Measurements from ENCODE around the gene MT1A. TPM values are rescaled to one million over a fixed set of nuclear protein-coding genes. Genes with fewer than 3 reads are reported as not detected.

The MT1A gene
- total and polyA plus RNA-seq, 4 donors, result not detected

- 5% methylated on average over 37 of the region's 40 CpGs for WGBS (ENCODE audit: insufficient coverage)
- Histone ChIP-seq H3K4me3 (ENCODE audit: low read depth, low read length) (no peak overlapping the region), H3K9me3 (ENCODE audit: control insufficient read depth, insufficient read depth, low read length) (no peaks in the 10 kb centered on the region), H3K4me1 (ENCODE audit: control insufficient read depth, insufficient read depth, low read length) (peaks cover 45% of the 10 kb centered on the region), H3K36me3 (ENCODE audit: control insufficient read depth, insufficient read depth, low read length) (no peaks in the 10 kb centered on the region), H3K27me3 (ENCODE audit: control insufficient read depth, insufficient read depth, low read length) (peaks cover 97% of the 10 kb centered on the region), H3K27ac (ENCODE audit: low read depth, low read length) (no peak overlapping the region)
- no peak for DNase-seq (ENCODE audit: low read depth in 4 of 6, low spot score in 6 of 6)
Observed at GRCh38 chr16:56635441-56635967, 3.0 kb upstream of the MT1A start.

DNA sequence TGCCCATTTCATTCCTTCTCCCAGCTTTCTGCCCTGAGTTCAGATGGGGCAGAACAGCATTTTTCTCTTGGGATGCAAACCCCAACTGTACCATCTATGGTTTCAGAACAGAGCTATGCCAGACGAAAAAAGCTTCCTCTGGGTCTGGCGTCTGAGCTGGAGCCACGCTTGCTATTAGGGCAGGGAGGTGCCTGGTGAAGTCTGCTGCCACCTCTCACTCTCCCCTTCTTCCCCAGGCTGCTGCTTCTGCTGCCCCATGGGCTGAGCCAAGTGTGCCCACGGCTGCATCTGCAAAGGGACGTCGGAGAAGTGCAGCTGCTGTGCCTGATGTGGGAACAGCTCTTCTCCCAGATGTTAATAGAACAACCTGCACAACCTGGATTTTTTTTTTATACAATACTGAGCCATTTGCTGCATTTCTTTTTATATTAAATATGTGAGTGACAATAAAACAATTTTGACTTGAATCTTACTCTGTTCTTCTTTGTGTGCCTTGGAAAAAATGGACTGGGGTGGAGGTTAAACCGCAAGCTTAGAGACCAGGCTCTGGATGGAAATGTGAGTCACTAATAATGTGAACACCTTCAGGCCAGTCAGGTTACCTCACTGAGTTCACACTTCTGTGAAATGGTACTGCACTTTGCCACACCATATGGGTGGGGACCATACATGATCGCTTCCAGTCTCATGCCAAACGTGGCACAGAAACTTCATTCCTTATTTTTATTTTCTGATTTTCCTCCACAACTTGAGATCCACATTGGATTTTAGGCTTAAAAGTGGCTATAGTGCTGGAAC, 1.7 kb upstream of the MT1A start:
- WGBS (ENCODE audit: insufficient coverage), result 23% methylated on average over 6 of the region's 9 CpGs
- H3K4me3 ChIP-seq (ENCODE audit: low read depth, low read length), result no peak overlapping the region
- H3K27ac ChIP-seq (ENCODE audit: low read depth, low read length), result no peak overlapping the region
- H3K36me3 ChIP-seq (ENCODE audit: control insufficient read depth, insufficient read depth, low read length), result no peaks in the 10 kb centered on the region
- peaks cover 44% of the 10 kb centered on the region for H3K4me1 ChIP-seq (ENCODE audit: control insufficient read depth, insufficient read depth, low read length)
- peaks cover 94% of the 10 kb centered on the region for H3K27me3 ChIP-seq (ENCODE audit: control insufficient read depth, insufficient read depth, low read length)
- no peak for DNase-seq (ENCODE audit: low read depth in 4 of 6, low spot score in 6 of 6)
- H3K9me3 ChIP-seq (ENCODE audit: control insufficient read depth, insufficient read depth, low read length), result no peaks in the 10 kb centered on the region

- Histone ChIP-seq H3K36me3 (ENCODE audit: control insufficient read depth, insufficient read depth, low read length) (no peaks in the 10 kb centered on the region), H3K4me1 (ENCODE audit: control insufficient read depth, insufficient read depth, low read length) (peaks cover 36% of the 10 kb centered on the region), H3K27me3 (ENCODE audit: control insufficient read depth, insufficient read depth, low read length) (peaks cover 91% of the 10 kb centered on the region), H3K4me3 (ENCODE audit: low read depth, low read length) (no peak overlapping the region), H3K9me3 (ENCODE audit: control insufficient read depth, insufficient read depth, low read length) (no peaks in the 10 kb centered on the region), H3K27ac (ENCODE audit: low read depth, low read length) (no peak overlapping the region)
- no CpG with 5 or more reads among the region's 1 CpG for WGBS (ENCODE audit: insufficient coverage)
- DNase-seq (ENCODE audit: low read depth in 4 of 6, low spot score in 6 of 6), result no peak
Observed at GRCh38 chr16:56639045-56639444, 579 bp downstream of the MT1A start.

DNA sequence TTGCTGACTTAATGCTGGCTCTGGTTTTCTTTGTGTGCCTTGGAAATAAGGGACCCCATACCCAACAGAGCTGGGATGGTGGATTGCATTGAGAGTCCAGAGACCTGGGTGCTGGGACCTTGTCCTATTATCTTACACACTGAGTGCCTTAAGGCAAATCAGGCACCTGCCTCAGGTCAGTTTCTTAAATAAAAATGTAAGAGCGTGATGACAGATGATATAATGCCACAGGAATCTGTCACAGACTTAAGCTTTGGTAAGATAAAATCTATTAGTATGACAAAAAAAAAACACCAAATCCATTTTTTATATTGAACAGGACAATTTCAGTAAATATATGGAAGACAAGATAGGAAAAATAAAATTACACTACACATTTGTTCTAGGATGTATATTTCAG, 1.6 kb downstream of the MT1A start:
- Histone ChIP-seq H3K36me3 (ENCODE audit: control insufficient read depth, insufficient read depth, low read length) (no peaks in the 10 kb centered on the region), H3K4me3 (ENCODE audit: low read depth, low read length) (no peak overlapping the region), H3K27ac (ENCODE audit: low read depth, low read length) (no peak overlapping the region), H3K27me3 (ENCODE audit: control insufficient read depth, insufficient read depth, low read length) (peaks cover 91% of the 10 kb centered on the region), H3K4me1 (ENCODE audit: control insufficient read depth, insufficient read depth, low read length) (peaks cover 30% of the 10 kb centered on the region), H3K9me3 (ENCODE audit: control insufficient read depth, insufficient read depth, low read length) (no peaks in the 10 kb centered on the region)
- DNase-seq (ENCODE audit: low read depth in 4 of 6, low spot score in 6 of 6), result no peak
- WGBS (ENCODE audit: insufficient coverage), result no CpG with 5 or more reads among the region's 1 CpG

GRCh38 chr16:56641166-56641565, 2.7 kb downstream of the MT1A start:
- peaks cover 91% of the 10 kb centered on the region for H3K27me3 ChIP-seq (ENCODE audit: control insufficient read depth, insufficient read depth, low read length)

DNA sequence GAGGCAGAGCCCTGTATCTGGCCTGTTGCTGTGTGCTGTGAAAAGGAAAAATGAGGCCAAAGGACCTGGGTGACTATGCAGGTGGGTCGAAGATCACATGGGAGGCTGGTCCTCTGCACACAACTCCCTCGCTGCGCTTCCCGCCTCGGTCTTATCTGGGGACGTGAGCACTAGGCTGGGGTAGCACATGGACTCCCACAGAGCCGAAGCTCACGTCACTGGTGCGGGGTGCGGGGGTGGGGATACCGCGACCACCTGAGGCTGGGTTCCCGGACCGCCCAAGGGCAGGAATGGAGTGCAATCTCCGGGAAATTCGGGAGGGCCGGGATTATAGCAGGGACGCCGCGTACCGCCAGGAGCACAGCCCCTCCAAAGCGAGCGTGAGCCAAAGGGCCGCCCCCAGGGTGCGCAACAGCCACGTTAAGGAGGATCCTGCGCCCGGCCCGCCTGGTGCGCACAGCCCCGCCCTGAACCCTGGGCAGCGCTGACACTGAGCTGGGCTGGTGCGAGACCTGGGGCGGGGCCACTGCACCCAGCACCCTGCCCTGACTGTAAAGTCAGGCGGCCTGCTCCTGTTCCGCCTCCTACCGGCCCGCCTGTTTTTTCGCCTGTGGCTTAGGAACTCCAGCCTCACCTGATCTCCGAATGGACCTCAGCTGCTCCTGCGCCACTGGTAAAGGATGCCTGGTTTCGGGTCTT, 4.8 kb downstream of the MT1A start:
- no peak for DNase-seq (ENCODE audit: low read depth in 4 of 6, low spot score in 6 of 6)
- Histone ChIP-seq H3K36me3 (ENCODE audit: control insufficient read depth, insufficient read depth, low read length) (no peaks in the 10 kb centered on the region), H3K4me3 (ENCODE audit: low read depth, low read length) (no peak overlapping the region), H3K4me1 (ENCODE audit: control insufficient read depth, insufficient read depth, low read length) (peaks cover 17% of the 10 kb centered on the region), H3K27ac (ENCODE audit: low read depth, low read length) (no peak overlapping the region), H3K27me3 (ENCODE audit: control insufficient read depth, insufficient read depth, low read length) (peaks cover 91% of the 10 kb centered on the region), H3K9me3 (ENCODE audit: control insufficient read depth, insufficient read depth, low read length) (no peaks in the 10 kb centered on the region)
- WGBS (ENCODE audit: insufficient coverage), result 5% methylated on average over 42 of the region's 42 CpGs

More at GRCh38 chr16:56641166-56641565, 2.7 kb downstream of the MT1A start:
- H3K36me3 ChIP-seq (ENCODE audit: control insufficient read depth, insufficient read depth, low read length), result no peaks in the 10 kb centered on the region
- H3K4me1 ChIP-seq (ENCODE audit: control insufficient read depth, insufficient read depth, low read length), result peaks cover 23% of the 10 kb centered on the region
- H3K9me3 ChIP-seq (ENCODE audit: control insufficient read depth, insufficient read depth, low read length), result no peaks in the 10 kb centered on the region
- no peak overlapping the region for H3K4me3 ChIP-seq (ENCODE audit: low read depth, low read length)
- DNase-seq (ENCODE audit: low read depth in 4 of 6, low spot score in 6 of 6), result no peak
- WGBS (ENCODE audit: insufficient coverage), result 100% methylated on average over 2 of the region's 2 CpGs
- H3K27ac ChIP-seq (ENCODE audit: low read depth, low read length), result no peak overlapping the region

DNA sequence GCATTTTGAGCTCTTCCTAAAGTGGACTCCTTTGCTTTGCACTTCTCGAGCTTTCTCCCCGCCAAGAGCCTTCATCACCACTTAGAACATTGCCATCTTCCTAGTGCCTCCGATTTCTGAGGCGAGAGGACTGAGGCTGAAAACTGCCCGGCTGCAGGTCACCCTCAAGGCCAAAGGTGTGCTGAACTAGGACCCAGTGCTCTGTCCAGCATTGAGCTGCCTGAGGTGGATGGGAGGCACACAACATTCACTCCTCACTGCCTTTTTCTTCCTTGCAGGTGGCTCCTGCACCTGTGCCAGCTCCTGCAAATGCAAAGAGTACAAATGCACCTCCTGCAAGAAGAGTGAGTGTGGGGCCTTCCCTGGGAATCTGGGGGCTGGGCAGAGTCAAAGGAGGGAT, 5.4 kb downstream of the MT1A start:
- WGBS (ENCODE audit: insufficient coverage), result 53% methylated on average over 5 of the region's 5 CpGs
- Histone ChIP-seq H3K4me1 (ENCODE audit: control insufficient read depth, insufficient read depth, low read length) (peaks cover 11% of the 10 kb centered on the region), H3K36me3 (ENCODE audit: control insufficient read depth, insufficient read depth, low read length) (no peaks in the 10 kb centered on the region), H3K27ac (ENCODE audit: low read depth, low read length) (no peak overlapping the region), H3K4me3 (ENCODE audit: low read depth, low read length) (no peak overlapping the region), H3K27me3 (ENCODE audit: control insufficient read depth, insufficient read depth, low read length) (peaks cover 91% of the 10 kb centered on the region), H3K9me3 (ENCODE audit: control insufficient read depth, insufficient read depth, low read length) (no peaks in the 10 kb centered on the region)
- no peak for DNase-seq (ENCODE audit: low read depth in 4 of 6, low spot score in 6 of 6)

DNA sequence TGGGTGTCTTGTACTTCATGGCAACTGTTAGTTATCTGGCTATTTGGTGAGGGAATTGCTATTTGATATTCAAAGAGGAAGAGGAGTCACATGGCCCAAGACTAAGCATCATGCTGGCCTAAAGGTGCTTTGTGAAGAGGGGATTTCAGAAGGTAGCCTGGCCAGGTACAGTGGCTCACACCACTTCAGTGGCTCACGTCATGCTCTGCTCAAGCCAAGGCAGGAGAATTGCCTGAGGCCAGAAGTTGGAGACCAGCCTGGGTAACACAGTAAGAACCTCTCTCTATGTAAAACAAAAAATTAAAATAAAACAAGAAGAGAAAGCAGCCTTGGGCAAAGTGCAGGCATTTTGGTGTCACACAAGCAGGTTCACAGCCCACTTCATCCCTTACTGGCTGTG, 6.8 kb downstream of the MT1A start:
- Histone ChIP-seq H3K9me3 (ENCODE audit: control insufficient read depth, insufficient read depth, low read length) (no peaks in the 10 kb centered on the region), H3K36me3 (ENCODE audit: control insufficient read depth, insufficient read depth, low read length) (no peaks in the 10 kb centered on the region), H3K4me1 (ENCODE audit: control insufficient read depth, insufficient read depth, low read length) (peaks cover 10% of the 10 kb centered on the region), H3K27ac (ENCODE audit: low read depth, low read length) (no peak overlapping the region), H3K27me3 (ENCODE audit: control insufficient read depth, insufficient read depth, low read length) (peaks cover 83% of the 10 kb centered on the region), H3K4me3 (ENCODE audit: low read depth, low read length) (no peak overlapping the region)
- WGBS (ENCODE audit: insufficient coverage), result no CpG with 5 or more reads among the region's 1 CpG
- no peak for DNase-seq (ENCODE audit: low read depth in 4 of 6, low spot score in 6 of 6)

- Histone ChIP-seq H3K9me3 (ENCODE audit: control insufficient read depth, insufficient read depth, low read length) (no peaks in the 10 kb centered on the region), H3K27me3 (ENCODE audit: control insufficient read depth, insufficient read depth, low read length) (peaks cover 78% of the 10 kb centered on the region), H3K27ac (ENCODE audit: low read depth, low read length) (no peak overlapping the region), H3K4me1 (ENCODE audit: control insufficient read depth, insufficient read depth, low read length) (peaks cover 10% of the 10 kb centered on the region), H3K36me3 (ENCODE audit: control insufficient read depth, insufficient read depth, low read length) (no peaks in the 10 kb centered on the region), H3K4me3 (ENCODE audit: low read depth, low read length) (no peak overlapping the region)
- no CpG with 5 or more reads among the region's 1 CpG for WGBS (ENCODE audit: insufficient coverage)
- DNase-seq (ENCODE audit: low read depth in 4 of 6, low spot score in 6 of 6), result no peak
Observed at GRCh38 chr16:56645838-56646237, 7.4 kb downstream of the MT1A start.

Data from spinal cord (tissue), 10 donors.